Measurements from ENCODE around the gene CASR. TPM values are rescaled to one million over a fixed set of nuclear protein-coding genes. Genes with fewer than 3 reads are reported as not detected.
"Not testable (repeated sequence)": the region's sequence is repeated elsewhere in the genome, so short reads cannot be mapped to it uniquely, and the experiment has no call there.

Gene CASR
- total and polyA plus RNA-seq, 9 donors: 0.08 to 2.6 (median 0.22) TPM

DNA sequence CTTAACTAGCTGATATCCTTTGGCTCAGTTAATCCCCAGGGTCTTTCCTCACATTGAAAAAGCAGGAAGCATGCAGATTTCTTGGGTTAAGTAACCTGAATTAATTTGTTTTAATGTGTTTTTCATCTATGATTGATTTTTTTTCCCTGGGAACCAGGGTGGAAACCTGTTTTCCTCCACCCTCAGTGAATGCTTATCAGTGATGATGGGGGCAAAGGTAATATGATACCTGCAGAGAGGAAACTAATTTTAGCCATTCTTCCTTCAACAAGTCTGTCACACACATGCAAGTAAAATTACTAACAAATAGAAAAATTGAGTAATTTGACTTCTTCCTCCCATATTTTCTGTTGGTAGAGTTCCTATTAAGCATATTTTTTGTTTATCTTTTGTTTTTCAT, 5.9 kb downstream of the CASR start:
- no peak for DNase-seq
- H3K4me1 ChIP-seq (ENCODE audit: insufficient read depth): no peaks in the 10 kb centered on the region
- no peaks in the 10 kb centered on the region for H3K9me3 ChIP-seq
- intact Hi-C loops (cut with DNase I): no loop called here
- no peak for TF ChIP-seq POLR2A (IDR thresholded peaks at IDR 0.05)
- TF ChIP-seq, protein P1, sequence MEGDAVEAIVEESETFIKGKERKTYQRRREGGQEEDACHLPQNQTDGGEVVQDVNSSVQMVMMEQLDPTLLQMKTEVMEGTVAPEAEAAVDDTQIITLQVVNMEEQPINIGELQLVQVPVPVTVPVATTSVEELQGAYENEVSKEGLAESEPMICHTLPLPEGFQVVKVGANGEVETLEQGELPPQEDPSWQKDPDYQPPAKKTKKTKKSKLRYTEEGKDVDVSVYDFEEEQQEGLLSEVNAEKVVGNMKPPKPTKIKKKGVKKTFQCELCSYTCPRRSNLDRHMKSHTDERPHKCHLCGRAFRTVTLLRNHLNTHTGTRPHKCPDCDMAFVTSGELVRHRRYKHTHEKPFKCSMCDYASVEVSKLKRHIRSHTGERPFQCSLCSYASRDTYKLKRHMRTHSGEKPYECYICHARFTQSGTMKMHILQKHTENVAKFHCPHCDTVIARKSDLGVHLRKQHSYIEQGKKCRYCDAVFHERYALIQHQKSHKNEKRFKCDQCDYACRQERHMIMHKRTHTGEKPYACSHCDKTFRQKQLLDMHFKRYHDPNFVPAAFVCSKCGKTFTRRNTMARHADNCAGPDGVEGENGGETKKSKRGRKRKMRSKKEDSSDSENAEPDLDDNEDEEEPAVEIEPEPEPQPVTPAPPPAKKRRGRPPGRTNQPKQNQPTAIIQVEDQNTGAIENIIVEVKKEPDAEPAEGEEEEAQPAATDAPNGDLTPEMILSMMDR (IDR thresholded peaks at IDR 0.05): no peak
- TF ChIP-seq EP300 (IDR thresholded peaks at IDR 0.05): no peak
- H3K27ac ChIP-seq: no peak overlapping the region
- no peak overlapping the region for H3K4me3 ChIP-seq
- no peaks in the 10 kb centered on the region for H3K27me3 ChIP-seq
- H3K36me3 ChIP-seq: no peaks in the 10 kb centered on the region

GRCh38 chr3:122190525-122190924, 7.1 kb downstream of the CASR start:
- no peaks in the 10 kb centered on the region for H3K4me1 ChIP-seq (ENCODE audit: insufficient read depth)
- 66 to 77% (median 73%) methylated on average over 3 of the region's 3 CpGs for WGBS, 3 donors
- intact Hi-C loops (cut with DNase I): no loop called here
- TF ChIP-seq, protein P1 (IDR thresholded peaks at IDR 0.05): no peak
- TF ChIP-seq EP300 (IDR thresholded peaks at IDR 0.05): no peak
- DNase-seq: no peak
- H3K27ac ChIP-seq: no peak overlapping the region
- no peaks in the 10 kb centered on the region for H3K9me3 ChIP-seq
- no peak overlapping the region for H3K4me3 ChIP-seq
- H3K36me3 ChIP-seq: no peaks in the 10 kb centered on the region
- H3K27me3 ChIP-seq: no peaks in the 10 kb centered on the region

- TF ChIP-seq EP300 (IDR thresholded peaks at IDR 0.05) (no peak), POLR2A (IDR thresholded peaks at IDR 0.05) (no peak)
- TF ChIP-seq, protein P1 (IDR thresholded peaks at IDR 0.05): no peak
- Histone ChIP-seq H3K9me3 (no peaks in the 10 kb centered on the region), H3K4me1 (ENCODE audit: insufficient read depth) (peaks cover 2% of the 10 kb centered on the region), H3K4me3 (no peak overlapping the region), H3K36me3 (no peaks in the 10 kb centered on the region), H3K27me3 (no peaks in the 10 kb centered on the region), H3K27ac (no peak overlapping the region)
- intact Hi-C loops (cut with DNase I): no loop called here
- DNase-seq: no peak
- WGBS, 3 donors: 91 to 92% (median 91%) methylated on average over 2 of the region's 2 CpGs
Measured at GRCh38 chr3:122198966-122199365, 15.5 kb downstream of the CASR start.

GRCh38 chr3:122199552-122199951, 16.1 kb downstream of the CASR start:
- intact Hi-C loops (cut with DNase I): no loop called here
- Histone ChIP-seq H3K27ac (no peak overlapping the region), H3K4me1 (ENCODE audit: insufficient read depth) (peaks cover 2% of the 10 kb centered on the region), H3K9me3 (no peaks in the 10 kb centered on the region), H3K27me3 (no peaks in the 10 kb centered on the region), H3K4me3 (no peak overlapping the region), H3K36me3 (no peaks in the 10 kb centered on the region)
- 85 to 93% (median 92%) methylated on average over 4 of the region's 4 CpGs for WGBS, 3 donors
- no peak for DNase-seq
- no peak for TF ChIP-seq POLR2A (IDR thresholded peaks at IDR 0.05)

- no peaks in the 10 kb centered on the region for H3K9me3 ChIP-seq
- no peak for TF ChIP-seq EP300 (IDR thresholded peaks at IDR 0.05)
- H3K4me1 ChIP-seq (ENCODE audit: insufficient read depth): peaks cover 2% of the 10 kb centered on the region
- H3K27me3 ChIP-seq: no peaks in the 10 kb centered on the region
- H3K36me3 ChIP-seq: no peaks in the 10 kb centered on the region
- H3K4me3 ChIP-seq: no peak overlapping the region
- no peak for DNase-seq
- H3K27ac ChIP-seq: no peak overlapping the region
- intact Hi-C loops (cut with DNase I): no loop called here
- WGBS, 3 donors: 12 to 49% (median 20%) methylated on average over 3 of the region's 3 CpGs
Measured at GRCh38 chr3:122200661-122201060, 17.2 kb downstream of the CASR start.

GRCh38 chr3:122201476-122201875, 18.0 kb downstream of the CASR start:
- intact Hi-C loops (cut with DNase I): not testable (repeated sequence)

More at GRCh38 chr3:122201476-122201875, 18.0 kb downstream of the CASR start:
- WGBS, 3 donors: 87 to 95% (median 94%) methylated on average over 15 to 22 of the region's 25 CpGs
- not testable (repeated sequence) for H3K27ac ChIP-seq; H3K9me3 ChIP-seq; H3K27me3 ChIP-seq; DNase-seq; H3K4me1 ChIP-seq (ENCODE audit: insufficient read depth); H3K36me3 ChIP-seq; H3K4me3 ChIP-seq

Measured in ovary (tissue), 9 donors.